ENCODE measurements around the gene RPS2.

DNA sequence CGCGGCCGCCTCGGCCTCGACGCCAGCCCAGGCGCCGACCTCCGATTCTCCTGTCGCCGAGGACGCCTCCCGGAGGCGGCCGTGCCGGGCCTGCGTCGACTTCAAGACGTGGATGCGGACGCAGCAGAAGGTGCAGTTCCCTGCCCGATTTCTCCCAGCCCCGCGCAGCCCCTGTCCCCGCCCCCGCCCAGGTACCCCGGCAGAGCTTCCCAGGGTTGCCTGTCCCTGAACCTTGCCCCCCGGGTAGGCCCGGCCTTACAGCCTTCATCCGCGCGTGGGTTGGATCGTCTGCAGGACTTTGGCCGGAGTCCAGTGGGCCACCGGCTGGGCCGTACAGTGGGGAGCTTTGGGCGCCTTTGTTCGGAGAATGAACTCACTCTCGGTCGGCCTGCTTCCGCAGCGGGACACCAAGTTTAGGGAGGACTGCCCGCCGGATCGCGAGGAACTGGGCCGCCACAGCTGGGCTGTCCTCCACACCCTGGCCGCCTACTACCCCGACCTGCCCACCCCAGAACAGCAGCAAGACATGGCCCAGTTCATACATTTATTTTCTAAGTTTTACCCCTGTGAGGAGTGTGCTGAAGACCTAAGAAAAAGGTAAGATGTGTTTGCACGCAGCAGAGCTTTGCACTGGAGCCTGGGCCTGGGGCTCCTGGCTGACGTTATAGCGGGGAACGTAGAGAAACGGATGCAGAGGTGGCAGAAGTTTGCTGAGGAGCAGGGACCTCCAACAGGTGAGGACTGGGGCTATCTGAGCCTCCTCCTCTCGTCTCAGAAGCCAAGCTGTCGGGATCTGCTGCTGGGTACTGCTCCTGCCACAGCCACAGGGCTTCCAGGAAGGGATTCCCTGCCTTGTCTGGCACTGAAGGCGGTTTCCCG lies 20.0 kb upstream of the RPS2 start:
- TF ChIP-seq ZNF529 (tag by site-specific recombination; IDR thresholded peaks at IDR 0.05; ENCODE audit: insufficient replicate concordance) (no peak), ZNF629 (tag by site-specific recombination; IDR thresholded peaks at IDR 0.05) (no peak), ZNF747 (tag by site-specific recombination; IDR thresholded peaks at IDR 0.05) (no peak)
- TF ChIP-seq, protein P1, sequence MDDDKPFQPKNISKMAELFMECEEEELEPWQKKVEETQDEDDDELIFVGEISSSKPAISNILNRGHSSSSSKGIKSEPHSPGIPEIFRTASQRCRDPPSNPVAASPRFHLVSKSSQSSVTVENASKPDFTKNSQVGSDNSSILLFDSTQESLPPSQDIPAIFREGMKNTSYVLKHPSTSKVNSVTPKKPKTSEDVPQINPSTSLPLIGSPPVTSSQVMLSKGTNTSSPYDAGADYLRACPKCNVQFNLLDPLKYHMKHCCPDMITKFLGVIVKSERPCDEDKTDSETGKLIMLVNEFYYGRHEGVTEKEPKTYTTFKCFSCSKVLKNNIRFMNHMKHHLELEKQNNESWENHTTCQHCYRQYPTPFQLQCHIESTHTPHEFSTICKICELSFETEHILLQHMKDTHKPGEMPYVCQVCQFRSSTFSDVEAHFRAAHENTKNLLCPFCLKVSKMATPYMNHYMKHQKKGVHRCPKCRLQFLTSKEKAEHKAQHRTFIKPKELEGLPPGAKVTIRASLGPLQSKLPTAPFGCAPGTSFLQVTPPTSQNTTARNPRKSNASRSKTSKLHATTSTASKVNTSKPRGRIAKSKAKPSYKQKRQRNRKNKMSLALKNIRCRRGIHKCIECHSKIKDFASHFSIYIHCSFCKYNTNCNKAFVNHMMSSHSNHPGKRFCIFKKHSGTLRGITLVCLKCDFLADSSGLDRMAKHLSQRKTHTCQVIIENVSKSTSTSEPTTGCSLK (tag by site-specific recombination; IDR thresholded peaks at IDR 0.05) = no peak
- TF ChIP-seq, protein P2, sequence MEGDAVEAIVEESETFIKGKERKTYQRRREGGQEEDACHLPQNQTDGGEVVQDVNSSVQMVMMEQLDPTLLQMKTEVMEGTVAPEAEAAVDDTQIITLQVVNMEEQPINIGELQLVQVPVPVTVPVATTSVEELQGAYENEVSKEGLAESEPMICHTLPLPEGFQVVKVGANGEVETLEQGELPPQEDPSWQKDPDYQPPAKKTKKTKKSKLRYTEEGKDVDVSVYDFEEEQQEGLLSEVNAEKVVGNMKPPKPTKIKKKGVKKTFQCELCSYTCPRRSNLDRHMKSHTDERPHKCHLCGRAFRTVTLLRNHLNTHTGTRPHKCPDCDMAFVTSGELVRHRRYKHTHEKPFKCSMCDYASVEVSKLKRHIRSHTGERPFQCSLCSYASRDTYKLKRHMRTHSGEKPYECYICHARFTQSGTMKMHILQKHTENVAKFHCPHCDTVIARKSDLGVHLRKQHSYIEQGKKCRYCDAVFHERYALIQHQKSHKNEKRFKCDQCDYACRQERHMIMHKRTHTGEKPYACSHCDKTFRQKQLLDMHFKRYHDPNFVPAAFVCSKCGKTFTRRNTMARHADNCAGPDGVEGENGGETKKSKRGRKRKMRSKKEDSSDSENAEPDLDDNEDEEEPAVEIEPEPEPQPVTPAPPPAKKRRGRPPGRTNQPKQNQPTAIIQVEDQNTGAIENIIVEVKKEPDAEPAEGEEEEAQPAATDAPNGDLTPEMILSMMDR (tag by site-specific recombination; IDR thresholded peaks at IDR 0.05) = no peak
